Kidney (tissue), 14 donors: ENCODE data around the gene CDC6. TPM values are rescaled to one million over a fixed set of nuclear protein-coding genes. Genes with fewer than 3 reads are reported as not detected.

ENCODE experiments used
- DNase-seq, 5 donors: peaks; one replicate each; pipeline ENCODE4 v3.0.0-alpha.2; 2013 to 2020
- FAIRE-seq: peaks from 2 replicates; lab custom pipeline; 2012; peaks lifted over from hg19 to GRCh38; lab: Jason Lieb, UNC
- H3K27ac ChIP-seq, 2 donors: one replicate each; pipeline ENCODE4 v1.7.0; 2013; ENCODE audit warnings: low read depth in 2 of 2, low read length in 2 of 2, inconsistent platforms in 1 of 2
- H3K27me3 ChIP-seq: one replicate; pipeline ENCODE4 v1.7.1; 2013; ENCODE audit warnings: low read length, inconsistent platforms; ENCODE audit not compliant: control insufficient read depth, insufficient read depth
- H3K36me3 ChIP-seq, 3 donors: one replicate each; pipeline versions ENCODE4 v1.7.0 to v1.7.1; 2013; ENCODE audit warnings: low read length in 3 of 3, control low read depth in 1 of 3, inconsistent platforms in 1 of 3; ENCODE audit not compliant: insufficient read depth in 3 of 3, control insufficient read depth in 2 of 3
- H3K4me1 ChIP-seq, 3 donors: one replicate each; pipeline versions ENCODE4 v1.7.0 to v1.7.1; 2013; ENCODE audit warnings: low read length in 3 of 3, inconsistent platforms in 1 of 3, low read depth in 1 of 3; ENCODE audit not compliant: control insufficient read depth in 2 of 3, insufficient read depth in 2 of 3
- H3K4me3 ChIP-seq, 3 donors: one replicate each; pipeline versions ENCODE4 v1.7.0 to v1.8.1; 2013; ENCODE audit warnings: low read length in 3 of 3, control low read depth in 1 of 3, inconsistent platforms in 1 of 3
- H3K9ac ChIP-seq, 3 donors: one replicate each; pipeline versions ENCODE4 v1.7.0 to v1.7.1; 2013; ENCODE audit warnings: low read length in 3 of 3, control low read depth in 1 of 3, inconsistent platforms in 1 of 3
- H3K9me3 ChIP-seq, 3 donors: one replicate each; pipeline versions ENCODE4 v1.7.0 to v1.7.1; 2013; ENCODE audit warnings: low read length in 3 of 3, control low read depth in 1 of 3, inconsistent platforms in 1 of 3; ENCODE audit not compliant: control insufficient read depth in 2 of 3, insufficient read depth in 1 of 3
- CTCF ChIP-seq: IDR thresholded peaks from 3 replicates; pipeline ENCODE4 v1.5.1; 2012; ENCODE audit warnings: mild to moderate bottlenecking, moderate library complexity, borderline replicate concordance; ENCODE audit not compliant: insufficient read depth; ENCODE audit errors: extremely low read depth
- intact Hi-C: fragments of 100-400 bp; cut with DNase I; formaldehyde crosslinking; loops from one replicate; pipeline ENCODE4 v1.11.1; 2022
- polyA plus RNA-seq: library from polyadenylated mRNA; stranded (reverse); fragments of 350-450 nt; fragmentation: Illumina TruSeq; extraction: RNeasy Lipid Tissue Mini Kit (QIAGEN cat#74804); gene quantifications from one replicate; pipeline ENCODE4 v1.2.3, GENCODE V29; 2014; ENCODE audit warnings: low read depth, low replicate concordance; ENCODE audit not compliant: insufficient read depth
- total RNA-seq: library from RNA; stranded (reverse); fragmentation: NEBNext Ultra II Directional; extraction: Animal tissue kit (Norgen Biotek cat#: 25700); gene quantifications from one replicate; pipeline ENCODE4 v1.2.1, GENCODE V29; 2021
- donor health status: control.
- donor health status: control.
- donor health status: control.
- donor health status: control.
- donor health status: control.
- donor health status: DM: yes; HTN: yes; CAD: no.
- donor health status: Normal renal cell carcinoma (clear cell type).

Gene CDC6
- total and polyA plus RNA-seq, 2 donors from 2014 or later, result 0.49 to 1.7 TPM

- intact Hi-C loops, result no loop called here
- no peaks in the 10 kb centered on the region for H3K36me3 ChIP-seq
- DNase-seq (no peak), FAIRE-seq (no peak)
- no peaks in the 10 kb centered on the region for H3K27me3 ChIP-seq
- H3K9me3 ChIP-seq, result no peaks in the 10 kb centered on the region
- H3K4me1 ChIP-seq, result peaks cover 0 to 86% (median 68%) of the 10 kb centered on the region in 3 donors
- H3K9ac ChIP-seq, result no peak overlapping the region
- H3K4me3 ChIP-seq, result no peak overlapping the region
- H3K27ac ChIP-seq, result peak overlapping the region in 1 of 2 donors; percentile 39
- TF ChIP-seq CTCF, result no peak
These were observed 40.2 kb downstream of the CDC6 start for GRCh38 chr17:40327735-40328385.

GRCh38 chr17:40328386-40328766, 40.7 kb downstream of the CDC6 start:
- H3K9ac ChIP-seq, result no peak overlapping the region
- H3K27ac ChIP-seq, result peak overlapping the region in 1 of 2 donors; percentile 39
- H3K36me3 ChIP-seq, result no peaks in the 10 kb centered on the region
- H3K27me3 ChIP-seq, result no peaks in the 10 kb centered on the region
- DNase-seq, result no peak
- no peak for TF ChIP-seq CTCF
- peaks cover 0 to 82% (median 63%) of the 10 kb centered on the region in 3 donors for H3K4me1 ChIP-seq
- FAIRE-seq, result no peak
- intact Hi-C loops, result no loop called here
- no peaks in the 10 kb centered on the region for H3K9me3 ChIP-seq
- H3K4me3 ChIP-seq, result no peak overlapping the region

- TF ChIP-seq CTCF, result no peak
- Histone ChIP-seq H3K4me1 (peaks cover 2 to 85% (median 64%) of the 10 kb centered on the region in 3 donors), H3K4me3 (no peak overlapping the region), H3K27me3 (no peaks in the 10 kb centered on the region), H3K9me3 (no peaks in the 10 kb centered on the region), H3K9ac (peak overlapping the region in 1 of 3 donors; percentile 46), H3K27ac (peak overlapping the region; percentile 73 to 89), H3K36me3 (no peaks in the 10 kb centered on the region)
- FAIRE-seq (no peak), DNase-seq (no peak)
- intact Hi-C loops, result no loop called here
These were observed 42.4 kb downstream of the CDC6 start for GRCh38 chr17:40329839-40330794.
